GM19468 (cell line): ENCODE results near the gene CENPE.

Source experiments
- ATAC-seq: cut with Tn5 transposase; IDR thresholded peaks from one replicate; pipeline ENCODE4 v1.9.1; 2021; ENCODE audit warnings: mild to moderate bottlenecking, moderate library complexity, moderate number of reproducible peaks; ENCODE audit not compliant: unreplicated experiment; ENCODE audit errors: extremely low read depth

The CENPE gene

DNA sequence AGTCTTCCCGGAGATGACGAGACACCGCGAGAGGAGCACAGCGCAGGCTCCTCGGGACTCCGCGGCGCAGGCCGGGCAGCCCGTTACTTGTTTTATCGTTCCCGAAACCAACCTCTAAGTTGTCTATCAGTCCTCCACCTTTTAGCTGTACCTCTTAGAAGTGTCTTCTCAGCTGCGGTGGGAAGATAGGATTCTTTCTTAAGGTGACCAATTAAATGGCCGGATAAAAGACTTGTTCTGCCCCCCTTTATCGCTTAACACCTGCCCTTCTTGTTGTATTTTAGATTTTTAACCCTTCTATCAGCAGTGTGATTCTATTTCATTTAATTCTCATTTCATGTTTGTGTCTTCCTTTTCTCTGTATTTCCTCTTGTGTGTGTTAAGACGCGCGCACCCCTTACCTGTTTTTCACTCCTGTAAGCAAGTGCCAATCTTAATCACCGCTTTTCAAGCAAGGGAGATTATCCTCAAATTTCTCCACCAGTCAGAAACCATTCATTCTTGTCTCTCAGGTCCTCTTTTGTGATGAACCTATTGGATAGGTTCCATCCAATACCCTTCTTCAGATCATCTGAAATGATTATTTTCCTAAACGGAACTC is 121.3 kb downstream of the CENPE start, which contains the start of gene SLC9B2:
TSS of gene SLC9B2 (minus strand) at position 15 of the 601 bp plus-strand sequence. CDS start 9,211 bp downstream, outside the sequence.
- peak; percentile 14 for ATAC-seq

GRCh38 chr4:103075894-103076746 is 122.0 kb downstream of the CENPE start:
- ATAC-seq = peak; percentile 29

DNA sequence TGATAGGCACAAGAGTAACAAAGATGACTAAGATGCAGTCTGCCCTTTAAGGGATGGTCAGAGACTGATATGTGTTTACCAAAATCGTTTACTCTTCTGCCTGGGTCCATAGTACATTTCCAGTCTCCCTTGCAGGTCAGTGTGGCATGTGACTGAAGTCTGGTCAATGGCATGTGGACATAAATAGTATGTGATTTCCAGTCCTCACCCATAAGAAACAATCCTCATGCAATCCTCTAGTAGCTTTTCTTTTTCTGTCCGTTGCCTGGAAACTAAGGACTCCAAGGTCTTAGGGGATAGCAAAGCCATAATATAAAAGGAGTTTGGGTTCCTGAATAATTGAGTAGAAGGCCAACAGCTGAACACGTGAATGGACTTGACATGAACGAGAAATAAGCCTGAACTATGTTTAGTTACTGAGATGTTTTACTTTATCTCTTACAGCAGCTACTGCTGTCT is 122.7 kb downstream of the CENPE start:
- no peak for ATAC-seq

DNA sequence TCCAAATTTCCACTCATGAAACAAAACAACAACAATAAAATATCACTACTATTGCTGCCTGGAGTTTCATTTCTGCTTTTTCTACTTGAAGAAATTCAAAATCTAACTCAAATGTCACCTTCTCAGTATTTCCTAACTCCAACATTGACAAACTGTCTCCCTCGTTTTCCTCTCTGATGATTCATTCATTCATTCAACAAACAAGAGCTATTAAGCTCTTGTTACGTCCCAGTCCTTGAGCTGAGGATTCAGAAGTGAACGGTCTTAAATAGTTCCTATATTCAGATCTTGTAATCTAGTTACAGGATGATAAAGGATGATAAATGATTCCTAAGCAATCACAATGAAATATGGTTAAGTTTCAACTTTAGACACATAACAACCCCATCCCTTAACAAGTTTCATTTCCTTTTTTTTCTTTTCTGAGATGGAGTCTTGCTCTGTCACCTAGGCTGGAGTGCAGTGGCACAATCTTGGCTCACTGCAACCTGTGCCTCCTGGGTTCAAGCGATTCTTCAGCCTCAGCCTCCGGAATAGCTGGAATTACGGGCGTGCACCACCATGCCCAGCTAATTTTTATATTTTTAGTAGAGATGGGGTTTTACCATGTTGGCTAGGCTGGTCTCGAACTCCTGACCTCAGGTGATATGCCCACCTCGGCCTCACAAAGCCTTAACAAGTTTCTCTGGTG is 123.3 kb downstream of the CENPE start:
- ATAC-seq = no peak

DNA sequence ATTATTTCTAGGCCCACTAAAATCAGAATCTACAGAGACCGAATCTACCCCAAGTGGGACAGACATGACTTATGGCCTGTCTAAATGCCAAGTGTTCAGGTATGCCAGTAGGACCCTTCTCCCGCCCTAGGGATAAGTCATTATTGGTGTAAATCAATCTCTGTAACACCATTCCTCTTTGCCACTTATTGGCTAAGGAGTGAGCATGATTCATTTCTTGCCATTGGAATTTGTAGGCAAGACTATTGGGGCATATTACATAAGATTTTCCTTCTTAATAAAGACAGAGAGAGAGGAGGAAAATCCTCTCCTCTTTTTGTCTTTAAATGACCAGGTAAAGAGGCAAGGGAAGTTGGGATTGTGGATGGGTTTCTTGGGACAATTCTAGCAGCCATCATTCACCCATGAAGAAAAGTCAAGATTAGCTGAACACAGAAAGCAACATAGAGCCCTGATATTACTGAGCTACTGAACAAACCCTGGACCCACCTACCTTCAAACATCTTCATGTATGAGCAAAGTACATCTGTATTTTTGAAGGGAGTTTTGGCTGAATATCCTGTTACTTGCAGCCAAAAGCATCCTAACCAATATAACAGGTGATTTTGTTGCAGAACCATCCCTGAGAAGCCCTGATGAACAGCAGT is 124.2 kb downstream of the CENPE start:
- ATAC-seq = no peak

DNA sequence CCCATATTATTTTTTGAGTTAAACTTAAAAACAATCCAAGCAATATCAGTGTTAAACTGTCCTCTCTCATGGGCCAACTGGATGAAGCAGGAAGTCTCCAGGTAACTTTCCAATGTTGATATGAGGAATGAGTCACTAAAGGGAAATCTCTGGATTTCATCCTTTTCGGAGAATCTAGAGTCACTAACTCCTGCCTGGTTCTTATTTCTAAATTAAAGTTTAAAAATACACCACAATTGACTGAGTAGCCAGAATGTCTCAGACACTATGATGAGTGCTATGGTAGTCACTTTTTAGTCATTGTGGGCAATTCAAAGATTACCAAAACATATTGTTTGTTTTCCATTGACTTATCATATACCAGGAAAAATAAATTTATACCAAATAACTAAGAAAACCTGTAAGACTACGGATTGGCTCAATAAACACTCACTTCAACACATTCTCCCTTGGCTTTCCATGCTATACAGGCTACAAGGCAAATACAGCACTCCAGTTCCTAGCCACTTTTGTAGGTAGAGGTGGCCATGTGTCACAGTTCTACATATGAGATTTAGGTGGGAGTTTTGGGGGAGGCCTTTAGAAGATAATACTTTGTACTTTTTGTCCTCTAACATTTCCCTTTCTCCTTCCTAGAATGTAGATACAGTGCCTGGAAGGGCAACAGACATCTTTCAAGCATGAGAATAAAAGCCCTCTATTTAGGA is 130.1 kb downstream of the CENPE start:
- no peak for ATAC-seq

GRCh38 chr4:103060453-103061148 is 137.5 kb downstream of the CENPE start:
- ATAC-seq = no peak
